Prostate gland (tissue), 2 donors: ENCODE results near the gene SON.

Experiments
- CTCF ChIP-seq, 4 experiments: fragments of 200-600 bp in 2 of 4; fragments of 450-650 bp in 2 of 4; sonication (generic) in 2 of 4; IDR thresholded peaks; 1 replicate in 3 of 4; 2 replicates in 1 of 4; pipeline ENCODE4 v1.5.1; 2016 to 2019; ENCODE audit warnings: antibody characterized with exemption in 4 of 4, mild to moderate bottlenecking in 2 of 4, moderate library complexity in 2 of 4
- POLR2A ChIP-seq: fragments of 450-650 bp; IDR thresholded peaks from one replicate; pipeline ENCODE4 v1.6.1; 2016; ENCODE audit warnings: antibody characterized with exemption, mild to moderate bottlenecking

- no peak for TF ChIP-seq CTCF (IDR thresholded peaks at IDR 0.05)
- TF ChIP-seq POLR2A, result no peak
Observed at GRCh38 chr21:33569991-33570390, 27.2 kb downstream of the SON start.
